Activated T-cell treated with anti-CD3 and anti-CD28 coated beads, Interleukin-2, amount 50 U/mL, for 48 hours (primary cell): ENCODE results near the gene MOB1A.
A peak's percentile ranks its signal among the peaks of the same experiment; 100 is the strongest.
"Not testable (repeated sequence)": the region's sequence is repeated elsewhere in the genome, so short reads cannot be mapped to it uniquely, and the experiment has no call there.

Experiments used
- DNase-seq, 2 experiments: peaks; one replicate each; pipeline ENCODE4 v3.0.0-alpha.2; 2020

MOB1A gene

GRCh38 chr2:74148457-74149246 is 30.0 kb downstream of the MOB1A start:
- no peak for DNase-seq

- peak; percentile 90 to 94 for DNase-seq
Observed at GRCh38 chr2:74147727-74148456, 30.8 kb downstream of the MOB1A start, which contains the start of gene BOLA3. Gene BOLA3 (minus strand): TSS chr2:74147912. CDS start chr2:74147874, 38 bp downstream.

- DNase-seq = peak in 1 of 2 experiments; percentile 27
Observed at GRCh38 chr2:74146929-74147726, 31.6 kb downstream of the MOB1A start.

- DNase-seq = no peak
Observed at GRCh38 chr2:74142340-74142739, 36.3 kb downstream of the MOB1A start.

GRCh38 chr2:74138600-74139323 is 39.9 kb downstream of the MOB1A start:
- peak in 1 of 2 experiments; percentile 12 for DNase-seq

- peak in 1 of 2 experiments; percentile 11 for DNase-seq
Observed at GRCh38 chr2:74137651-74138599, 40.8 kb downstream of the MOB1A start.

GRCh38 chr2:74131901-74132300 is 46.8 kb downstream of the MOB1A start:
- peak in 1 of 2 experiments; percentile 8 for DNase-seq

- DNase-seq = peak in 1 of 2 experiments; percentile 14
Observed at GRCh38 chr2:74130211-74130995, 48.3 kb downstream of the MOB1A start.

- no peak for DNase-seq
Observed at GRCh38 chr2:74128206-74128605, 50.5 kb downstream of the MOB1A start.

- not testable (repeated sequence) for DNase-seq
Observed at GRCh38 chr2:74123955-74124354, 54.7 kb downstream of the MOB1A start.

GRCh38 chr2:74121846-74122245 is 56.8 kb downstream of the MOB1A start:
- DNase-seq = not testable (repeated sequence)

- peak; percentile 90 to 92 for DNase-seq
Observed at GRCh38 chr2:74119912-74120825, 58.5 kb downstream of the MOB1A start.

GRCh38 chr2:74119339-74119738 is 59.3 kb downstream of the MOB1A start:
- DNase-seq = no peak

GRCh38 chr2:74111380-74111779 is 67.3 kb downstream of the MOB1A start:
- DNase-seq = no peak

- no peak for DNase-seq
Observed at GRCh38 chr2:74110537-74110936, 68.1 kb downstream of the MOB1A start.

GRCh38 chr2:74109551-74109950 is 69.1 kb downstream of the MOB1A start:
- DNase-seq = no peak

- DNase-seq = no peak
Observed at GRCh38 chr2:74107071-74107470, 71.6 kb downstream of the MOB1A start.

GRCh38 chr2:74105413-74105812 is 73.3 kb downstream of the MOB1A start:
- no peak for DNase-seq

GRCh38 chr2:74104839-74105238 is 73.8 kb downstream of the MOB1A start:
- no peak for DNase-seq
